Stimulated activated CD4-positive, alpha-beta T cell treated with anti-CD3 and anti-CD28 coated beads, Interleukin-4, amount 100 ng/mL, for 48 hours (primary cell): ENCODE measurements around the gene APOBEC3G.
"Not testable (repeated sequence)": the region's sequence is repeated elsewhere in the genome, so short reads cannot be mapped to it uniquely, and the experiment has no call there.

Experiments
- DNase-seq, 2 donors: peaks; one replicate each; pipeline ENCODE4 v3.0.0-alpha.2; 2020; ENCODE audit warnings: low read depth in 2 of 2

The APOBEC3G gene

DNA sequence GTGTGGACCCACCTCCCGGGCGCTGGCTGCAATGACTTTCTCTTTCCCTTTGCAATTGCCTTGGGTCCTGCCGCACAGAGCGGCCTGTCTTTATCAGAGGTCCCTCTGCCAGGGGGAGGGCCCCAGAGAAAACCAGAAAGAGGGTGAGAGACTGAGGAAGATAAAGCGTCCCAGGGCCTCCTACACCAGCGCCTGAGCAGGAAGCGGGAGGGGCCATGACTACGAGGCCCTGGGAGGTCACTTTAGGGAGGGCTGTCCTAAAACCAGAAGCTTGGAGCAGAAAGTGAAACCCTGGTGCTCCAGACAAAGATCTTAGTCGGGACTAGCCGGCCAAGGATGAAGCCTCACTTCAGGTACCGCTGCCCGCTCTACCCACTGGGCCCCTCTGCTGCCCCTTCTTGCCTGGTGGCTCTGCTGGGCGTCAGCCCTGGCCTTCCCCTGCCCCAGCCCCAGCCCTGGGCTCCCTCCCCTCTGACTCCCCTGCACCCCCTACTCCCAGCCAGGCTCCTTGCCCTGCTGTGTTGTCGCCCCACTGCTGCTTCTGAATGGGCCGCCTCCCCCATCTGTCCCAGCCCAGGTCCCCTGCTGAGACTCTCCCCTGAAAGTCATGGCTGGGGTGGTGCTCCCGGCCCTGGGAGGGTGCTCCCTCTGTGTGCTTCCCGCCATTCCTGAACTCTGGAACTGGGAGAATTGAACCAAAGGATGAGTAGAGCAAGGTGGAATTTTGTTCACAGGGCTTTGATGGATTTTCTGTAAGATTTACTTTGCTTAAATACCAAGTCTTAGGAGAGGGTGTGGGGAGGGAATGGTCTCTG is at the start of gene APOBEC3G:
APOBEC3G (plus strand) TSS at position 250 of the 815 bp plus-strand sequence; CDS start at position 337, 87 bp downstream.
- peak in 1 of 2 donors; percentile 42 for DNase-seq

DNA sequence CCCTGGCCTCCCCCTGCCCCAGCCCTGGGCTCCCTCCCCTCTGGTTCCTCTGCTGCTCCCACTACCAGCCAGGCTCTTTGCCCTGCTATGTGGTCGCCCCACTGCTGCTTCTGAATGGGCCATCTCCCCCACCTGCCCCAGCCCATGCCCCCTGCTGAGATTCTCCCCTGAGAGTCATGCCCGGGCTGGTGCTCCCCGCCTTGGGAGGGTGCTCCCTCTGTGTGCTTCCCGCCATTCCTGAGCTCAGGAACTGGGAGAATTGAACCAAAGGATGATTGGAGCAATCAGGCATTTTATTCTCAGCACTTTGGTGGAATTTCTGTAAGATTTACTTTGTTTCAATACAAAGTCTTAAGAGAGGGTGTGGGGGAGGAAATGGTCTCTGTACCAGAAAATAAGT is 49.4 kb upstream of the APOBEC3G start:
- no peak for DNase-seq

DNA sequence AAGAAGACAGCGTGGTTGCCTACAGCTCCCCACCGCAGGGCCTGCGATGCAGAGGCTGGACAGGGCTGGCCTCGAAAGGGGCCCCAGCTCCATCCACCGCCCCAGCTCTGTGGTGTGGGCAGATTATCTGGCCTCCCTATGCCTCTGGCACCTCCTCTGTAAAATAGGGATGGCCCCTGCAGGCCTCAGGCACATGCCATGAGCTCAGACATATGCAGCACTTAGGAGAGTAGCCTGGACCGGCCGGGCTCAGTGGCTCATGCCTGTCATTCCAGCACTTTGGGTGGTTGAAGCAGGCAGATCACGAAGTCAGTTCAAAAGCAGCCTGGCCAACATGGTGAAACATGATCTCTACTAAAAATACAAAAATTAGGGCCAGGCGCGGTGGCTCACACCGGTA is 48.8 kb upstream of the APOBEC3G start:
- no peak for DNase-seq

DNA sequence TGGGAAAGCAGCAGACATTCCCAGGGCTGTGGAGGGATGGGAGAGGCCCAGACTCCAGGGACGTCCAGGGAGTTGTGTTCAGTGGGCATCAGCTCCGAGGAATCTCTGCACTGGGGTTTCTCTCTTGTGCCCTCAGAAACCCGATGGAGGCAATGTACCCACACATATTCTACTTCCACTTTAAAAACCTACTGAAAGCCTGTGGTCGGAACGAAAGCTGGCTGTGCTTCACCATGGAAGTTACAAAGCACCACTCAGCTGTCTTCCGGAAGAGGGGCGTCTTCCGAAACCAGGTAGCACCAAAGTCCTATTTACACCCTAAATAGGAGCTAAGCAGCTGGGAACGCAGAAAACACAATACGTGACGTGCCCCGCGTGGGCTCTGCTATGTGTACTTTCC is 47.8 kb upstream of the APOBEC3G start:
- DNase-seq, result no peak

DNA sequence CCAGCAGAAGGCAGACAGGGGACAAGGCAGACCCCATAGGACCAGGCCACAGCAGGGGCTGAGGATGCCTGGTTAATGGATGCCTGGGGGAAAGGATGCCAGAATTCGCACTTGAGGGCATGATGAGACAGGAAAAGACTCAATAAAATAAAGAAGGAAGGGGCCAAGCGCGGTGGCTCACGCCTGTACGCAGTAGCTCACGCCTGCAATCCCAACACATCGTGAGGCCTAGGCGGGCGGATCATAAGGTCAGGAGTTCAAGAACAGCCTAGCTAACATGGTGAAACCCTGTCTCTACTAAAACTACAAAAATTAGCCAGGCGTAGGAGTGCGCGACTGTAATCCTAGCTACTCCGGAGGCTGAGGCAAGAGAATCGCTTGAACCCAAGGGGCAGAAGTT is 46.4 kb upstream of the APOBEC3G start:
- DNase-seq, result no peak

DNA sequence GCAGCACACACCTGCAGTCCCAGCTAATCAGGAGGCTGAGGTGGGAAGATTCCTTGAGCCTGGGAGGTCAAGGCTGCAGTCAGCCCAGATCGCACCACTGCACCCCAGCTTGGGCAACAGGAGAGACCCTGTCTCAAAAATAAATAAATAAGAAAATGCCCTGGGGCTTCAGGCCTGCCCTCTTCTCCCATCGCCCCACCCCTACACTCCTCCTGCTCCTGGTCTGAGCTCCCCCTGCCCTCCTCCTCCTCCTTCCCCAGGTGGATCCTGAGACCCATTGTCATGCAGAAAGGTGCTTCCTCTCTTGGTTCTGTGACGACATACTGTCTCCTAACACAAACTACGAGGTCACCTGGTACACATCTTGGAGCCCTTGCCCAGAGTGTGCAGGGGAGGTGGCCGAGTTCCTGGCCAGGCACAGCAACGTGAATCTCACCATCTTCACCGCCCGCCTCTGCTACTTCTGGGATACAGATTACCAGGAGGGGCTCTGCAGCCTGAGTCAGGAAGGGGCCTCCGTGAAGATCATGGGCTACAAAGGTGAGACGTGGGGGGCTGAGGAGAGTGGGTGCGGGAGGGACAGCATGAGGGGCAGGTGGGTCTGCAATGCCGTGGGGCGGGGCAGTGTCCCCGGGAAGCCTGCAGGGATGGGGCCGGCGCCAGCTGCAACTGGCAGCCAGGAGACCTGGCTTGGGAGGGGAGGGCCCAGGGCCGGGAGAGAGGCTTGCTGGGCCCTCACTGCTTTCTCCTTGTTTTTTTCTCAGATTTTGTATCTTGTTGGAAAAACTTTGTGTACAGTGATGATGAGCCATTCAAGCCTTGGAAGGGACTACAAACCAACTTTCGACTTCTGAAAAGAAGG is 45.4 kb upstream of the APOBEC3G start:
- DNase-seq, result not testable (repeated sequence)

DNA sequence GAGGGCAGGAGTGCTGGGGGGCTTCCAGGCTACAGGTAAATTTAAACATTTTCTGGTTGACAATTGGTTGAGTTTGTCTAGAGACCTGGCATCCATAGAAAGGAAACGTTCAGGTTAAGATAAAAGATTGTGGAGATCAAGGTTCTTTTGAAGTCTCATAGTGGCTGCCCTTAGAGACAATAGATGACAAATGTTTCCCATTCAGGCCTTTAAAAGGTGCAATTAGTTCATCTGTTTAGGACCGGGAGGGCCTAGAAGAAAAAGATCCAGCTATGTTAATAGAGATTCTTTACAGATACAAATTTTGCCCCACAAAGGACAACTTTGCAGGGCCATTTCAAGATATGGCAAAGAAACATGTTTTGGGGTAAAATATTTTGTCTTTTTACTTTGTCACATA is 40.0 kb upstream of the APOBEC3G start:
- DNase-seq, result not testable (repeated sequence)

DNA sequence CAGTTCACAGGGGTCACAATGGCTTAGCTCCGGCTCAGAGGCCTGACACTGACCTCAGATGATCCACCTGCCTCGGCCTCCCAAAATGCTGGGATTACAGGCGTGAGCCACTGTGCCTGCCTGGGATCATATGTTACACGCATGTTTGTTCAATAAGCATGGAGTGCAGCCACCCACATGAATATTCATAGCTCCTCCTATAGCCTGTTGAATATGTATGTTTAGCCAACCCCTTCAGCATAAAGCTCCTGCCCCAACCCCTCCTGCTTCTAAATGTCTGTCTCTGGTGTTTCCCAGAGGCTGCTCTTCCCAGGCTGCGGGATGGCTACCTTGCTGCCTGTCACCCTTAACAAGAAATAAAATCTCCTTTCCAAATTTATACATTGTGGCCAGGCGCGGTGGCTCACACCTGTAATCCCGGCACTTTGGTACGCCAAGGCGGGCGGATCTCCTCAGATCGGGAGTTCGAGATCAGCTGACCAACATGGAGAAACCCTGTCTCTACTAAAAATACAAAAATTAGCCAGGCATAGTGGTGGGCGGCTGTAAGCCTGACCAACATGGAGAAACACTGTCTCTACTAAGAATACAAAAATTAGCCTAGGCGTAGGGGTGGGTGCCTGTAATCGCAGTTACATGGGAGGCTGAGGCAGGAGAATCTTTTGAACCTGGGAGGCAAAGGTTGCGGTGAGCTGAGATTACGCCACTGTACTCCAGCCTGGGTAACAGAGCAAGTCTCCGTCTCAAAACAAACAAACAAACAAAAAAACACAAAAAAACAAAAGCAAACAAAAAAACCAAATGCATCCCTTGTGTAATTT is 37.6 kb upstream of the APOBEC3G start:
- no peak for DNase-seq

DNA sequence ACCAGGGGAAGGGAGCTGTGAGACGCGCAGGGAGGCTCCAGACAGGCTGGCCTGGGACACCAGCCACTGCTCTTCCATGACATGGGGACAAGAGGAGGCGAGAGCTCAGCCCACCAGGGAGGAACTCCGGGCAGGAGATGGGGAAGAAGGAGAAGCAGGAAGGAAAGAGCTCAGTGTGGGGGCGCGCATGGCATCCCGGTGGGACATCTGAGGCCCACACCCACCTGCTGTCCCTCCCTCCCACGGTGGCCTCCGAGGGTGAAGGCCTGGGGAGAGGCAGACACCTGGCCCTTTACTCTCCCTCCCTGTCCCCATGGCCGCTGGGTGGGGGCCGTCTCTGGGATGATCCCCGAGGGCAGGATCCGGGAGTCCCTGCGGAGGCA is 36.9 kb upstream of the APOBEC3G start:
- DNase-seq, result not testable (repeated sequence)

DNA sequence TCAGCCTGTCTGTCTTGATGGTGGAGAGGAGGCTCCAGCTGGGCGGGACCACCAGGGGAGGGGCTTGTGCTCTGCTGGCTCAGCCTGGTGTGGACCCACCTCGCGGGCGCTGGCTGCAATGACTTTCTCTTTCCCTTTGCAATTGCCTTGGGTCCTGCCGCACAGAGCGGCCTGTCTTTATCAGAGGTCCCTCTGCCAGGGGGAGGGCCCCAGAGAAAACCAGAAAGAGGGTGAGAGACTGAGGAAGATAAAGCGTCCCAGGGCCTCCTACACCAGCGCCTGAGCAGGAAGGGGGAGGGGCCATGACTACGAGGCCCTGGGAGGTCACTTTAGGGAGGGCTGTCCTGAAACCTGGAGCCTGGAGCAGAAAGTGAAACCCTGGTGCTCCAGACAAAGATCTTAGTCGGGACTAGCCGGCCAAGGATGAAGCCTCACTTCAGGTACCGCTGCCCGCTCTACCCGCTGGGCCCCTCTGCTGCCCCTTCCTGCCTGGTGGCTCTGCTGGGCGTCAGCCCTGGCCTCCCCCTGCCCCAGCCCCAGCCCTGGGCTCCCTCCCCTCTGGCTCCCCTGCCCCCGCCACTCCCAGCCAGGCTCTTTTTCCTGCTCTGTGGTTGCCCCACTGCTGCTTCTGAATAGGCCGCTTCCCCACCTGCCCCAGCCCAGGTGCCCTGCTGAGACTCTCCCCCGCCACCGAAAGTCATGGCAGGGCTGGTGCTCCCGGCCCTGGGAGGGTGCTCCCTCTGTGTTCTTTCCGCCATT is 36.4 kb upstream of the APOBEC3G start, which contains the start of gene APOBEC3F:
APOBEC3F (plus strand) TSS at position 327 of the 759 bp plus-strand sequence; CDS start at position 424, 97 bp downstream.
- DNase-seq, result peak; percentile 47

DNA sequence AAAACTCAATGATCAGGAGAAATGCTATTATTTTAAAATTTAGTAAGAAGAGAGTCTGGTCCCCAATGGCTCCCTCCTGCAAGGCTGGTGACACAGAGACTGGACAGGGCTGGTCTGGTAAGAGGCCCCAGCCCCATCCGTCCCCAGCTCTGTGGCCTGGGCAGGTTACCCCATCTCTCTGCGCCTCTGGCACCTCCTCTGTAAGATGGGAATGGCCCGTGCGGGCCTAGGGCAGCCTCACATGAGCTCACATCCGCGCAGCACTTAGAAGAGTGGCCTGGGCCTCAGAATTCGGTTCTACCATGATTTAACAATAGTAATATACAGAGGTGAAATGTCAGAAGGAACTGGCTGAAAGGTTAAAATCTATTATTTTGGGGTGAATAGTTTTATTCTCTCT is 35.2 kb upstream of the APOBEC3G start:
- no peak for DNase-seq

DNA sequence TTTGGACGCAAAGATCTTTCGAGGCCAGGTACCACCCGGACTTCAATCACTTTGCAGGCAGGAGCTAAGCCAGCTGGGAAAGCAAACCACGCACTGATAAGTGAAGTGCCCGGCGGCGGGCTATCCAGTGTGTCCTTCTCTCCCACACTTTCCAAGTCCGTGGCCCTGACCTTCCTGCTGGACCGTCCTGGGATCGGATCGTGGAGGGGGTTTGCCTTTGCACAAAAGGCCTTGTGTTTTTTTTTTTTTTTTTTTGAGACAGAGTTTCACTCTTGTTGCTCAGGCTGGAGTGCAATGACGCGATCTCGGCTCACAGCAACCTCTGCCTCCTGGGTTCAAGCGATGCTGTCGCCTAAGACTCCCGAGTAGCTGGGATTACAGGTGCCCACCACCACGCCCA is 34.0 kb upstream of the APOBEC3G start:
- DNase-seq, result not testable (repeated sequence)

DNA sequence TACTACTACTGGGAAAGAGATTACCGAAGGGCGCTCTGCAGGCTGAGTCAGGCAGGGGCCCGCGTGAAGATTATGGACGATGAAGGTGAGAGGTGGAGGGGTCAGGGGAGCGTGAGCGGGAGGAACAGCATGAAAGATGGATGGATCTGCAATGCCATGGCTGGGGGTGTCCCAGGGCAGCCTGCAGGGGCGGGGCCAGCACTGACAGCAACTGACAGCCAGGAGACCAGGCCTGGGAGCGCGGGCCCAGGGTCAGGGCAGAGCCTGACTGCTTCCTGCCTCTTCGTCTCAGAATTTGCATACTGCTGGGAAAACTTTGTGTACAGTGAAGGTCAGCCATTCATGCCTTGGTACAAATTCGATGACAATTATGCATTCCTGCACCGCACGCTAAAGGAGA is 31.9 kb upstream of the APOBEC3G start:
- not testable (repeated sequence) for DNase-seq

DNA sequence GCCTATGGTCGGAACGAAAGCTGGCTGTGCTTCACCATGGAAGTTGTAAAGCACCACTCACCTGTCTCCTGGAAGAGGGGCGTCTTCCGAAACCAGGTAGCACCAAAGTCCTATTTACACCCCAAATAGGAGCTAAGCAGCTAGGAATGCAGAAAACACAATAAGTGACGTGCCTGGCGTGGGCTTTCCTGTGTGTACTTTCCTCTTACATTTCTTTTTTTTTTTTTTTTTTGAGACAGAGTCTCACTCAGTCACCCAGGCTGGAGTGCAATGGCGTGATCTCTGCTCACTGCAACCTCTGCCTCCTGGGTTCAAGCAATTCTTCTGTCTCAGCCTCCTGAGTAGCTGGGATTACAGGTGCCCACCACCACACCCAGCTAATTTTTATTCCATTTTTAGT is 27.6 kb upstream of the APOBEC3G start:
- not testable (repeated sequence) for DNase-seq

DNA sequence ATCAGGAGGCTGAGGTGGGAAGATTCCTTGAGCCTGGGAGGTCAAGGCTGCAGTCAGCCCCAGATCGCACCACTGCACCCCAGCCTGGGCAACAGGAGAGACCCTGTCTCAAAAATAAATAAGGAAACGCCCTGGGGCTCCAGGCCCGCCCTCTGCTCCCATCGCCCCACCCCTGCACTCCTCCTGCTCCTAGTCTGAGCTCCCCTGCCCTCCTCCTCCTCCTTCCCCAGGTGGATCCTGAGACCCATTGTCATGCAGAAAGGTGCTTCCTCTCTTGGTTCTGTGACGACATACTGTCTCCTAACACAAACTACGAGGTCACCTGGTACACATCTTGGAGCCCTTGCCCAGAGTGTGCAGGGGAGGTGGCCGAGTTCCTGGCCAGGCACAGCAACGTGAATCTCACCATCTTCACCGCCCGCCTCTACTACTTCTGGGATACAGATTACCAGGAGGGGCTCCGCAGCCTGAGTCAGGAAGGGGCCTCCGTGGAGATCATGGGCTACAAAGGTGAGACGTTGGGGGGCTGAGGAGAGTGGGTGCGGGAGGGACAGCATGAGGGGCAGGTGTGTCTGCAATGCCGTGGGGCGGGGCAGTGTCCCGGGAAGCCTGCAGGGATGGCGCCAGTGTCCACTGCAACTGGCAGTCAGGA is 25.1 kb upstream of the APOBEC3G start:
- DNase-seq, result not testable (repeated sequence)

DNA sequence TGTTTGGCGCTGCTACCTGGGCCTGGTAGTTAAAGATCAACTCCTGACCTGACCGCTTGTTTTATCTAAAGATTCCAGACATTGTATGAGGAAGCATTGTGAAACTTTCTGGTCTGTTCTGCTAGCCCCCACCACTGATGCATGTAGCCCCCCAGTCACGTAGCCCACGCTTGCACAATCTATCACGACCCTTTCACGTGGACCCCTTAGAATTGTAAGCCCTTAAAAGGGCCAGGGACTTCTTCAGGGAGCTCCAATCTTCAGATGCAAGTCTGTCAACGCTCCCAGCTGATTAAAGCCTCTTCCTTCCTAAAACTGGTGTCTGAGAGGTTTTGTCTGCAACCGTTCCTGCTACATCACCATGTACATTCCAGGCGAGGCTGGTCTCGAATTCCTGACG is 21.4 kb upstream of the APOBEC3G start:
- no peak for DNase-seq

DNA sequence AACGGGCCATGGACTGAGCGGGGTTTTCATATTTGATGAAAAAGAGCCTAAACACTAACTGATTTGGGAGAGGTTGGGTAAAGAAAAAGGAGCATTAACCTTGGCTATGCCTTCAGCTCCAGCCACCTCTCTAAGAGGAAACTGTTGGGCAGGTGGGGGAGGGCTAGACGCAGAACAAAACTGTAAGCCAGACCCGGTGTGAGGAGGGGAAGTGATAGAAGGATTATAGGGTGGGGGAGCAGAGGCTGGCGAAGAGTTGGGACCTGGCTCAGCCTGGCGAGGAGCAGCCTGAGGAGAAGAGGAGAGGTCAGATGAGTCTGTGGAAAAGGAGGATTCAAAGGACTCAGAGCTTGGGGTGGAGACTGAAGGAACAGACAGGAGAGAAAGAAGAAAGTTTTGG is 15.8 kb upstream of the APOBEC3G start:
- DNase-seq, result not testable (repeated sequence)

DNA sequence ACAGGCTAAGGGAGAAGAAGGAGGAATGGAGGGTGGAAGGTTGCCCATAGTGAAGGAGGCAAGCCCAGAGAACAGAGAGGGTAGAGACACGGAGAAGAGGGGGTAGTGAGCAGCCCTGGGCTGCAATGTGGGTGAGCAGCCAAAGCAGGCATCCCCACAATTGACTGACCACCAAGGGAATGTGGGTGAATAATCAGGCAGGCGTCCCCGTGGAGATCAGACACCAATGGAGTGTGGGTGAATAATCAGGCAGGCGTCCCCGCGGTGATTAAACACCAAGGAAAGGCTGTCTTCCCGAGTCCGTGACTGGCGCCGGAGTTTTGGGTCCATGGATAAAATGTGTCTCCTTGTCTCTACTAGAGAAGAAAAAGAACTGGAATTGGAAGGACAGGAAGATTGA is 15.1 kb upstream of the APOBEC3G start:
- not testable (repeated sequence) for DNase-seq

DNA sequence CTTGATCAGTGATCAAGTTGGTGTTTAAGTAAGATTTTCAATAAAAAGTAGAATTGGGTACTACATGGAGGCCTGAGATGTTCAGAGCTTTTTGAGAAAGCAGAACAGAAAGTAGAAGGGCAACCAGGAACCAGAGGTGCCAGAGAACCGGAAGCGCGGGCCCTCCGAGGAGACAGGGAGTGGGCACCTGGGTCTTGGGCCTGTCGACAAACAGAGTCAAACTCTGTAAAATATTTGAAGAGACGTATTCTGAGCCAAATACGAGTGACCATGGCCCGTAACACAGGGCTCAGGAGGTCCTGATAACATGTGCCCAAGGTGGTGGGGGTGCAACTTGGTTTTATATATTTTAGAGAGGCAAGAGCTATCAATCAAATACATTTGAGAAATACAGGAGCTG is 13.2 kb upstream of the APOBEC3G start:
- DNase-seq, result not testable (repeated sequence)
